ENCODE results near the gene KDM4D.
"Not testable (repeated sequence)": the region's sequence is repeated elsewhere in the genome, so short reads cannot be mapped to it uniquely, and the experiment has no call there.

Gene KDM4D

DNA sequence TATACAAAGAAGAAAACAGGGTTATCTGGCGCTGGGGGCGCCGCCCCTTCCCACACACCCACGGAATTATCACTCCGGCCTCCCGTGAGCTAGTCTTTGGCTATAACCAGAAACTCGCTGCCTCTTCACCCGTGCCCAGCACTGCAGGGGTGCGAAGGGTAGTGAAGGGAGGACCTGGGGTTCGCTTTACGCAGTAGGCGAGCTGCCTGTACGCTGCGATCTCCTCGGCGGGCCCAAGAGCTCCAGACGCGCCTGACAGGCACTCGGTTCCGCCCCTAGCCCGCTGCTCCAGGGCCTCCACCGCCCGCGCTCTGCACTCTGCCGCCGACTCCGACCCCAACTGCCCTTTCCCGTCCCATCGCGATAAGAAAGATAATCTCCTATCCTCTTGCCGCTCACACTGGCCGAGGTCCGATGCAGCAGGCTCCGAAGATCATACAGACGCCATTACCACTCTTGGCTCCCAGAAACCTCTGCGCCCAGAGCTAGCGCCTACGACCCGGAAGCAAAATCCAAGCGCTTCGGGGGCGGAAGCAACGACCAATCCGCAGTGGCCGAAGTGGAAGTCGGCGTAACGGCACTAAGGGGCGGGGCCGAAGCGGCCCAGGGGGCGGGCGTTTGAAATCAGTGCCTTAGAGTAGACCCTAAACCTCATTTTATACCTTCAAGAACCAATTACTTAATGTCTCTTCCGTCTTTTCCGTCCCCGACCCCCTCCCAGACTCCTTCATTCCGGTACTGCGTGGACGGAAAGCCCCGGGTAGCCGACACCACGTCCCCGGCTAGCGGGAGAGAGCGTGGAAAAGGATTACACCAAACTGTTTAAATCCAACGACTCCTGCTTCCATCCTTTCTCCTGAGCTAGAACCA is at the start of gene KDM4D, which contains the start of gene CWC15:
Gene KDM4D (plus strand): TSS at position 611 of the 870 bp plus-strand sequence. CDS start 23,664 bp downstream, outside the sequence.
Gene CWC15 (minus strand): TSS at position 458 of the 870 bp plus-strand sequence. CDS start 1,371 bp downstream, outside the sequence.
- peak; percentile 94 to 95 for DNase-seq

DNA sequence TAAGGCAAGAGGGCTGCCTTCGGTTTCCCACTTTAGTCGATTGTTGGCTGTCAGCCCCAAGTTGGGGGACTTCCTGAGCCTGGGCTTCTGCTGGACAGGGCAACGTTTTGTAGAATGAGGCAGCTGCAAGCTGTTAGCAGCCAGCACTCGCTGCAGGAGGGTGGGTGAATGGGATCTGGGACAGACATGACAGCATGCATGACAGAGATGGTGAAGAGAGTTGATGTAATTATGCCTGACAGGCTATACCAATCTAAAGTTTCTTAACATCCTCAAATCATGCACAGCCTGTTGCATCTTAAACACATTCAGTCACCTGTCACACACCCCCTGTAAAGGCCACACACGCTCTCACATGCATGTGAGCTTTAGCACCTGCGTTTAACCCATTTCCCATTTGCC is 49.3 kb upstream of the KDM4D start:
- DNase-seq = no peak

DNA sequence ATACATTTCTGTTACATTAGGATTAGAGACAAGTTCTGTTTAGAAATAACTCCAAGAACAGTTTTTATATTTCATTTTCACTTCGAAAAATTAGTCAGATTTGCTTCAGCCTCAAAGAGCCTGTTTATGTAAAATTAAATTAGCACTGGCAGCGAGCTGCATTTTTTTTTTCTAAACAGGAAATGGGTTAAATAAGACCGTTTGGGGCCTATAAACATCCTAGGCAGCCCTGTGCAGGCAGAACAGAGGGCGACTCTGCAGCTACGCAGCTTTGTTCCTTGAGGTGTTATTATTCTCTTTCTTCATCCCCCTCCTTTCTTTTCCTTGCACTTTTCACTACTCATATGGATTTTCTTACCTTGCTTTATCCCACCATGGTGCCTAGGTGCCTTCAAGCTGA is 48.9 kb upstream of the KDM4D start:
- peak in 1 of 2 donors; percentile 33 for DNase-seq

DNA sequence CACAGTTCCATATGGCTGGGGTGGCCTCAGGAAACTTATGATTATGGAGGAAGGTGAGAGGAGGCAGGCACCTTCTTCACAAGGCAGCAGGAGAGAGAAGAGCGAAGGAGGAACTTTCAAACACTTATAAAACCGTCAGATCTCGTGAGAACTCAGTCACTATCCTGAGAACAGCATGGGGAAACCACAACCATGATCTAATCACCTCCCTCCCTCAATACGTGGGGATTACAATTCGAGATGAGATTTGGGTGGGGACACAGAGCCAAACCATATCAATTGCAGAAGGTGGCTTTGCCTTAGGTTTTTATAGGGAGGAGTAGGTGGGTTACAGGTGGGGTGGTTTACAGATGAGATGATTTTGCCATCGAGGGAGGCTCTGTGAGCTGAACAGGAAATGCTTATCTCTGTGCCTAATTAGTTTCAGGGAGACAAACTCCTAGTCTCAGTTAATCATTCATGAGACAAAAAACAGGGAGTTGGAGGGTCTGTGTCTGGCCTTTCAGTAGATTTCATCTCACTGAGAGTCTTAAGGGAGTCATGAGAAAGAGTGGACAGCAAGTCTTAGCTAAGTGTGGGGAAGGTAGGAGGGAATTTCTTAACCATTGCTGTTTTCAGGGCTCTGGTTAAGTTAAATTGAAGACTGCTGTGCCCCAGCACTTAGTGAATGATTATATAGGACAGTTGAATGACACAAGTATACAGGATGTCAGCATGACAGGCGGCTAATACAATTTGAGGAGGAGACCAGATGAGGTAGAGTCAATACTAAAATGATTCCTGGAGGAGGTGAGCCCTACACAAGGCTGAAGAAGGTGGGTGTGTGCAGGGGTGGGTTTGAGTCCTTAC is 47.9 kb upstream of the KDM4D start:
- DNase-seq = peak in 1 of 2 donors; percentile 30

DNA sequence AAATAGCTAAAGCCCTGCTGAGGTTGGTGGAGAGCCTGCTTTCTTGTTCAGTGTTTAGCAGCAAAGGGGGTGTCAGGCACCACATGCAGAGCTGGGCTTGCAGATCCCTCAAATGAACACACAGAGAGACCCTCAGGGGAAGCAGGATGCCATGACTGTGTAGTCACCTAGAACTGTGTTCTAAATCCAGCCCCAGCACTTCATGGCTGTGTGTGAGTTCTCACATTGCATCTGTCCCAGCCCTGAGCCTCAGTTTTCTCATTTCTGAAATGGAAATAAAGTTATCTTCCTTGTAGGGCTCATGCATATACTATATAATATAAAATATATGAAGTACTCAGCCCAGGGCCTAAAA is 47.3 kb upstream of the KDM4D start:
- DNase-seq = no peak

DNA sequence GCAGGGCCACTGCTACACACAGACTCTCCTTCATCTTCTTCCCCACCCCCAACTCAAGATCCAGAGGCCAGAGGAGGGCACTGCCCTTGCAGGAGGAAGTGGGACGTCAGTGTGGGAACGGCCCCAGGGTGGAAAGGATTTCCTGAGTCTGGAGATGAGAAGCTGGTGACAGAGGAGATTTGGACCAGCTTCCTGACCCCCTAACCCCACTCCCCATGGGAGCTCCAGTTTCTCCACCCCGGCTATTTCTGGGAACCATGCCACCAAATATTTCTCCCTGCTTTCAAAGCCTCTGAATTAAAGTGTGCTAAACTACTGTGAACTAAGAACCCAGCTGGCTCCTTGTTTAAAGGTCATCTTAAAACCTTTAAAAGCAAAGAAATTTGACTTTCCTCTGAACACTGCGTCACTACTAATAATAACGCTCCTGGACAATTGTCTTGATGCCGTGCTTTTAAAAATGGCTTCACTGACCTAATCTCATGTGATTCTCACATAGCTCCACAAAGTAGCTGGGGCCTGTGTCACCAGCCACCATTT is 46.7 kb upstream of the KDM4D start:
- no peak for DNase-seq

DNA sequence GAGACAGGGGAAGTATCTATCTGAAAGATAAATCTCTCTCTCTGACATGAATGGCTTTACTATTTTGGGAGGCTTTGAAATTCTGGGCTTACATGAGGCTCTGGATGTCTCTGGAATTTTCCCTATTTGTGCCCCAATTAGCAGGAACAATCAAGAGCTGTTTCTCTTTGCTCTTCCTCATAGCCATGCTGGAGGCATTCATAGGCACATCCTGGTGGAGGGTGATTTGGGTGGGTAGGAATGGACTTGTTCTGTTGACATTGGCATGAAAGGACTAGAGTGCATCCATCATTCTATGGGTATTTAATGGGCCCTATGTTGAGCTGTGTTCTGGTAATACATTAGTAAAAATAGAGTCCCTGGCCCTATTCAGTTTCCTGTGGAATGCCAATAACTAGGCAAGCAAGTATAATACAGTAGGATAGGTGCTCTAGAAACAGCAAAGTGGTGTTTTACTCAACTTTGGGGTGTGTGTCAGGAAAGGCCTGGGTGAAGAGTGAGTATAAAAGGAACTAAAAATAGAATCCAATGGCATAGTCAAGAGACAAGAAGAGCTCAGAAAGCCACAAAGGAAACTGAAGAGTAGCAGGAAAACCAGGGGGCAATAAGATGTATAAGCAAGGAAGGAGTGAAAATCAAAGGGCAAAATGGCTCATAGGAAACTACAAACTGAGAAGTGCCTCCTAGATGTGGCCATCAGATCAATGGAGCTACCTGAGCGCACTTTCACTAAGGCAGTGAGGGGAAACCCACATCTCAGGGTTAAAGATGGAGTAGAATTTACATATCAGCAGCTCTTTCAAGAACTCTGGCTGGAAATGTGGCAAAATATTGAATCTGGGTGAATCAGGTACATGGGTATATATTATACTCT is 45.2 kb upstream of the KDM4D start:
- no peak for DNase-seq

DNA sequence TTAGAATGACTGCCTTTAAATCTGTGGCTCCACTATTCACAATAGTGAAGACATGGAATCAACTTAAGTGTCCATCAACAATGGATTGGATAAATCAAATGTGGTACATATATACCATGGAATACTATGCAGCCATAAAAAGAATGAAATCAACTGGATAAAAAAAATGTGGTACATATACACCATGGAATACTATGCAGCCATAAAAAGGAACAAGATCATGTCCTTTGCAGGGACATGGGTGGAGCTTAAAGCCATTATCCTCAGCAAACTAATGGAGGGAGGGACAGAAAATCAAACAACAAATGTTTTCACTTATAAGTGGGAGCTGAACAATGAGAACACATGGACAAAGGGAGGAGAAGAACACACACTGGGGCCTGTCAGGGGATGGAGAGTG is 41.4 kb upstream of the KDM4D start:
- not testable (repeated sequence) for DNase-seq

DNA sequence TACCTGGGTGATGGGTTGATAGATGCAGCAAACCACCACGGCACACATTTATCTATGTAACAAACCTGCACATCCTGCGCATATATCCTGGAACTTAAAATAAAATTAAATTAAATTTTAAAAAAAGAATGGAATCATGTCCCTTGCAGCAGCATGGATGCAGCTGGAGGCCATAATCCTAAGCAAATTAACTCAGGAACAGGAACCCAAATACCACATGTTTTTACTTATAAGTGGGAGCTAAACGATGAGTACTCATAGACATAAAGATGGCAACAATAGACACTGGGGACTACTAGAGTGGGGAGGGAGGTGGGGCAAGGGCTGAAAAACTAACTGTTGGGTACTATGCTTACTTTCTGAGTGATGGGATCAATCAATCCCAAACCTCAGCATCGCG is 41.0 kb upstream of the KDM4D start:
- DNase-seq = no peak

DNA sequence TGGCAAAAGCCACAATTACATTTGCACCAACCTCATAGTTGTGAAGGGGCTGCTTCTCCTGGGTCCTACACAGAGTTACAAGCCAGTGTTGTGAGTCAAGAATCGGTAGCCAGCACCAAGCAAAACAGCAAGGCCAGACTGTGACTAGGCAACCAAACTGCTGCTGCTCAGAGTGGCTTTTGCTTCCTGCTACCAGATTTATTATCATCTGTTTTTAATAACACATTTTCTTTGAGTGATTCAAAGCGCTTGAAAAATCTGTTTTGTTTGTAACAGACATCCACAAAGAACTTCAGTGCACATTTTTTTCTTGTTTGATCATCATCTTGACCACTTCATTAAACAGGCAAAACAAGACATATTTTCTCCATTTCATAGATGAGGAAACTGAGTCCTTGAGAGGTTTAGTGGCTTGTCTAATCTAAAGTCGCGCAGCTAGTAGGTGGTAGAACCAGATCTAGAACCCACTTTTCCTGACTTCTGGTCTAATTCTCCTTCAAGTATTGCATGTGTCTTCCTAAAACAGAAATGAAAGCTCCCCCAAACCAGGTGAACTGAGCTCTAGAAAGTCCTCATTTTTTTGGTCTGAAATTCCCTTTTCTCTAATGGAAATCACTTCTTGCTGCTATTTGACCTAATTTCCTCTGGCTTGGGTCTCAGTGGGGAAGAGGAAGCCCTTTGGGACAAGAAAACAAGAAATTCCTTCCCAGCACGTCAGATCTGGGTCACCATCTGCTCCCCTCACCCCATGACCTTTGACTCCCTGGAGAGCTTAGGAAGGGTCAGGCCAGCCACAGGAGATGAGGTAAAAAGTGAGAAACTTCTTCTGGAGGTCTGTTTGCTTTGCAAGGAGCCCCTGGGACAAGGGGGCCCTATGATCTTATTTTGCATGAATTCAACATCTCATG is 40.0 kb upstream of the KDM4D start:
- DNase-seq = no peak

DNA sequence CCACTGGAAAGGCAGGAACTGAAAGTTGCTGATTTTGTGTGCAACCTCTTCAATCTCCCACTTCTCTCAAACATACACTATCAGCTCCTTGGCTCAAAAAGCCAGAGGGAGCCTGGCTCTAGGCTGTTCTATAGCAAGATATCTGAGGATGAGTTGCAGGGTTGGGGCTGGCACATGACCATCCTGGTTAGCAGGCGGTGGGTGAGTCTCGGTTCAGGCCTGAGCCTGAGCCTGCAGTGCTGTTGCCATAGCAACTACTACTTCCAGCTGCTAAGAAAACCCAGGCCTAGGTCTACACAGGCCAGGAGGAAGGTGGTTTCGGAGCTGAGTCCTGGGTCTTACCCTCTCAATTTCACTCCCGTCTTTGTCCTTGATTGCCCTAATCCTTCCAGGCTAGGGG is 39.1 kb upstream of the KDM4D start:
- peak in 1 of 2 donors; percentile 9 for DNase-seq

DNA sequence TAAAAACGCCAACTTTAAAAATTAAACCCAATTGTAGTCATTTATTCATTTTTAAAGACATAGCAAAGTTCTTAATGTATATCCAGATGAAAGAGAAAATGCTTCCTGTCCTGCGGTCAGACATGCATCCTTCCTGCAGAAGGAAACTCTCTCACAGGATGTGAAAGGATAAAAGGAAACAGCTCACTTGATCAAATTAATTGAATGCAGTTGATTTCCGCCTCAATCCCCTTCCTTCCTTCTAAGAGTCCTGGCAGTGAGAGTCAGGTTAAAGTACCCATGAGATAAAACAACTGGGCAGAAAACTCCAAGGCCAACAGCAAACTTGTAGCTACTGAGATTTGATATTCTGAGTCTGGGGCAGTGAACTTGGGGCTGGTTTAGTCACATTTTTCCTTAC is 38.7 kb upstream of the KDM4D start:
- DNase-seq = peak in 1 of 2 donors; percentile 33

DNA sequence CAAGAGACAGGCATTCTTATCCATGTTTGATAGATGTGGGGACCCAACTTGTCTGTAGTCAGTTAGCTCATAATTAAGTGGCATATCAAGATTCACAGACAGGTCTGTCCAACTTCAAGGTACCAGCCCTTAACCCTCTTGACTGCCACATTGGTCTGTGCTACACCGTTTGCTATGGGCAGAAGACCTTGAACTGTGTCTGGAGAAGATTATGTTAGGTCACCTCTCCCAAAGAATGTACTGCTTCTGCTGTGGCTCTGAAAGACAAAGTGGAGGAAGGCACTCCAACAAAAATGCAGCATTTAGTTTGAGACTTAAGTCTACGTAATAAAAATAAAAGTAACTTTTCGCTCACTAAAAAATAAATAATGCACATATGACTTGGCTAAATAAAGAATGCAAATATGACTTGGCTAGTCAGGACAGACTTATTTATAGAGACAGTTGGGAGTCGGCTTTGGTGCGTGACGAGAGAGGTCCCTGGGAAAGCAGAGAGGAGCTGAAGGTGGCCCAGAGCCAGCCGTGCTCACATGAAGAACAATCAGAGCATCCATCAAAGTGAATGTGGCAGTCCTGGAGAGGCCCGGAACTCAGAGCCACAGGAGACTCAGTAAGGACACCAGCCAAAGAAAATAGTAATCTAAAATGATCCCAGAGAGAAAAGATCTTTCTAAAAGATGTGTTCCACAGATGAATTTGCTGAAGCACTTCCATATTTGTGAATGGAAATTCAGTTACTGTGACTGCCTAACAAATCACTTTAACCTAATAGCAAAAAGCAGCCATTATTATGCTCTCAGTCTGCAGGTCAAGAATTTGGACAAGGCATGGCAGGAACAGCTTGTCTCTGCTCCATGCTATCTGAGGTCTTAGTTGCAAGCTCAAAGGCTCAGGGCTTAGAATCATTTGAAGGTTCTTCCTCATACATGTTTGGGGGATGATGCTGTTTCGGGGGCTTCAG is 35.1 kb upstream of the KDM4D start:
- DNase-seq = no peak

DNA sequence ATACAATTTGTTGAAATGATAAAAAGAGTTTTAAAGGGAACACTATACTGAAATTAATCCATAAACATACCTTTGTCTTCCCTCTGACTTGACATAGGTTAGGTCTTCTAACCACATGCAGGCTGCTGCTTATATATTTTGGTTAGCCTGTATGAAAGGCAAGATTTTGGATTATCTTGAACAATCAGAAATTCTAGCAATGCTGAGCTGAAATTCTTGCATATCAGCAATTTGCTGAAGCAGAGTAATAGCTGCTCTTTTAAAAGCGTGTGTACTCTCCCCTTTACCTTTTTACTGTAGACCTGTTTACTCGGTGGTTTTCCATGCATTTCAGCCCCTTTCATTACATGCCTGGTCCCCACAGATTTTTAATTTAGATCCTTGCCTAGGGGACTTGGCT is 34.2 kb upstream of the KDM4D start:
- no peak for DNase-seq

DNA sequence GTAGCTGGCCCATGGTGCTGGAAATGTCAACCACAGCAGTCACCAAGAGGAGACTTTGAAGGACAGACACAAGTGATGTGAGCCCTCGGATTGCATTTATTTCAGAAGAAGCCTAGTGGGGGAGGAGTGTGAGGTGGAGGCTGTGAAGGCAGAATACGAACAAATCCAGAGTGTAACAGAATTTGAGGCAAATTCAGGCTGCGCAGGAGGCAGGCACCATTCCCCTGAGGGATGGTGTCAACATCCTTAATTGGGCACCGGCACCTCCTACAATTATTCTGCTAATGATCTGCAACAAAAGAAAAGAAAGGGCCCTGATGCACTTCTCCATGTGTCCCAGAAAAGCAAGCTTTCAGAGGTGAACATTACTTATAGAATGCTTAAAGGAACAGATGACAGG is 32.4 kb upstream of the KDM4D start:
- DNase-seq = no peak

DNA sequence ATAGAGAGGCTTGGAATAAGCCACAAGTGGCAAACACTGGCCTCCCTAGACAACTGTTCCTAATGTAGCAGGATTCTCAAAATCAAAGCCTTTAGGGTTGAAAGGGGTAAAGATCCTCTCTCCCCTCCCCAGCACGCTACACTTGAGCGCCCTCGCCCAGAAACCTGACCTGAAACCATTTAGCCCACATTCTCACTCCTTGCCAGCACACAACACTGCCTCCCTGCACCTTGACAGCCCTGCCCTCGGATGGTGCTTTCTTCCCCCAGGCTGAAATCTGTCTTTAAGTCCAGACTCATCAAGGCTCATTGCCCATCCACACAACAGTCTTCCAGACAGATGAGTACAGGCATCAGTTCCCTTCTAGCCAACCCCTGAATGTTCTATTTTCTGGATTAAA is 26.7 kb upstream of the KDM4D start:
- no peak for DNase-seq

DNA sequence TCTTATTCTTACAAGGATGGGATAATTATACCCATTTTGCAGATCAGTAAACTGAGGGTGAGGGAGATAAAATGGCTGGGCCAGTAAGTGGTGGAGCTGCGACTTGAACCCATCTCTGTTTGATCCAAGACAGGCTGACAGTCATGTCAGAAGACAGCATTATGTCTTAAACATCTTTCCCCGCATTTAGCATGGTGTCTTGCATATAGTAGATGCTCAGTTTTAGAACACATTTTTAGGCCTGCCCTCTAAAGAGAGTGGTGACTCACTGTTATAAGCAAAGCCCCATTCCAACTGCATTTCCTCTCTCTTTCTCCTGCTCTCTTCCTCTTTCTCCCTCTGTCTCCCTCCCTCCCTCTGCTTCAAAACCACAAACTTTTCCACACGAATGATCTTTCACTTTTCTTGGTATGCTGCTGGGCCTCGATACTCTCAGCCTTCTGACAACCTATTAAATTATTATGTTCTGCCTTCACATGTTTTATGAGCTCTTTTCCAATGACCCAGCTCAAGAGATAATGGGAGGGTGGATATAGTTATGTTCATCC is 25.4 kb upstream of the KDM4D start:
- no peak for DNase-seq

DNA sequence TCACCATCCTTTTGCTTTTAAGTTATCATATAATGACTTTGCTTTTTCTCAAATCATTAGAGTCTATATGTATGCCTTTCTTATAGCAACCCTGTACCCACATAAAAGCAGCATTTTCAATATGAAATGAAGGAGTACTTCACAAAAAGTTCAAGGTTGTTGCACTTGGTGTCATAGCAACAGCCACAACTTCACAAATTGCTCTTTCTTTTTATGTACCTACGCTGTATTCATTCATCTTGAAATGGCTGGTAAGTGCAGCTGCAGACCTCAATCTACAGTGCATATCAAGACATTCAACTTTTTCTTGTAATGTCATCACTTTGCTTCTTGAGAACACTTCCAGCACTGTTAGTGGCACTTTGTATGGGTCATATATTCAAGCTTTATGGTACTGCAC is 18.8 kb upstream of the KDM4D start:
- no peak for DNase-seq

DNA sequence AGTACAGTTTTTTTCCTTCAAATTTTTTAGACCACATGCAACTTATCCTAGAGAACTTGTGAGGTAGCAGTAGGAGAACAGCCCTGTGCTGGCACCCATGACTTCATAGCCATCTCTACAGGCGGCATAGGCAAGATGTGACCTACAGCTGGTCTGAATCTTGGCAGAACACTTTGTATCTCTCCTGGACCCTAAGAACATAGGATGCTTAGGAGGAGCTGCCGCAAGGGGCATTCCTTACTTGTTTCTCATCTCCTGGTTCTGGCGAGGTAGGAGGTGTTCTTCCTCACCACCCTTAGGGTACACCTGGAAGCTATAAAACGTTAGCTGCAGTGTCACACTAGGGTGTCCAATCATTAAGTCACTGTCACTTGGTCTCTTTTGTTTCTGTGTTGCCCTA is 16.5 kb upstream of the KDM4D start:
- no peak for DNase-seq

DNA sequence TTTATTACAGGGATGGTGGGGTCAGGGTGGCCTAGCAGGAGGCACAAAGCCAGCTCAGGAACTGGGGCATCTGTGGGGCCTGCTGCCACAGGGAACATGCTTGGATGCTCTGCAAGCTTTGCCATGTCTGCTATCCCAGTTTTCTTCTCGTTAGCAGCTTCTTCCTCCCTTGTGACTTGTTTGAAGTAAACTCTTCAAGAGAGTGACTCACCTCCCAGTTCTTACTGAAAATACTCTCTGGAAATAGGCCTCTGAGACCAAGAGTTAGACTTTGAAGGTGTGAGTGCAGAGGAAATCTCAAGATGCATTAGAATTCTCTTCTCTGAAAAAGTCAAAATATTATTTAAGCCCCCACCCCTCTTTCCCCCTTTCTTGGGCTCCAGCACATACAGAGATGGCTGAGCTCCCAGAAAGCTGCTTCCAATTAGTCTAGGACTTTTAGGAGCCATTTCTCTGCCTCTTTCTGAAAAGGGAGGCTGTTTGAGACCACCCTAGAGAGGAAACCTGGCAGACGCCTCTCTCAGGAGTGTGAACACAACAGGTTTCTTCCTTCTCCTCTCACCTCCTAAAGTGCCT is 15.3 kb upstream of the KDM4D start:
- no peak for DNase-seq
